Stimulated activated CD8-positive, alpha-beta memory T cell treated with anti-CD3 and anti-CD28 coated beads, Interleukin-4, amount 100 ng/mL, for 48 hours (primary cell): ENCODE measurements around the gene PSG4.
A peak's percentile ranks its signal among the peaks of the same experiment; 100 is the strongest.
"Not testable (repeated sequence)": the region's sequence is repeated elsewhere in the genome, so short reads cannot be mapped to it uniquely, and the experiment has no call there.

Experiments used
- DNase-seq: peaks from one replicate; pipeline ENCODE4 v3.0.0-alpha.2; 2020

The PSG4 gene

DNA sequence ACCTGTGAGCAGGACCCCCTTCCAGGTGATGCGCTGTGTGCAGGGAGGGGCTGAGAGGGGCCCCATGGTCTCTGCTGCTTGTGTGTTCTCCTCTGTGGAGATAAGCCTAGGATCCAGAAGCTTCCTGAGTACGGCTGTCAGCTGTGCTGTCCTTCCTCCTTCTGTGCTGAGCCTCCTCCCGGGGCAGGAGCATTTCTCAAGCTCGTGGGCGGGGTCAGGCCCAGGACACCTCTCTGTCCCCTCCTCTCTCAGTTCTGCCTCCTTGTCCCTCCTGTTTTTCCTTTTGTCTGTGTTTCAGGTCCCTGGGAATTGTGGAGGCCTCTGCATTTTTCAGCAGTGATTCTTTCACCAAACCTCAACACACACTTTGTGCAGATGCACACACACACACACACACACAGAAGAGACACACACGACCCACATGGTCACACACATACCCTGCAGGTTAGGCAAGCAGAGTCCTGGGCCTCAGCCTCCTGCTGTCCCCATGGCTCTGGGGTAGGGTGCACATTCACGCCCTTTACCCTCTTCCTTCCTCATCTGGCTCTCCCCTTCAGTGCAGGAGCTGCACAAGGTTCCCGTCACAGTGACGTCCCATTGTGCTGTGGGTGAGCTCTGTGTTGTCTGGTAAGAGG lies at the start of gene PSG4:
Gene PSG4 (minus strand): TSS at position 168 of the 635 bp plus-strand sequence. CDS start 102 bp downstream, at position 66.
- not testable (repeated sequence) for DNase-seq

DNA sequence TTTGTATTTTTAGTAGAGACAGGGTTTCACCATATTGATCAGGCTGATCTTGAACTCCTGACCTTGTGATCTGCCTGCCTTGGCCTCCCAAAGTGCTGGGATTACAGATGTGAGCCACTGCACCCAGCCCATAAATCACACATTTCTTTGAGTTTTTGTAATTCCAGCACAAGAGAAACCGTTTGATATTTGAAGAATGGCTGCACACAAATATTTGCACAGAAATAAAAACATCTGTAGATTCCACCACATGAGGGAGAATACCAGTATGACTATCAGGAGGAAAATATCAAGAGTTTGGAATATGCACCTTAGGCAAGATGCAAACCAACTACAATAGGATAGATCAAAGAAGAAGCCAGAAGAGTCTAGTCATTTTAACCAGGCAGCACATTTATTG lies 46.0 kb upstream of the PSG4 start:
- not testable (repeated sequence) for DNase-seq

DNA sequence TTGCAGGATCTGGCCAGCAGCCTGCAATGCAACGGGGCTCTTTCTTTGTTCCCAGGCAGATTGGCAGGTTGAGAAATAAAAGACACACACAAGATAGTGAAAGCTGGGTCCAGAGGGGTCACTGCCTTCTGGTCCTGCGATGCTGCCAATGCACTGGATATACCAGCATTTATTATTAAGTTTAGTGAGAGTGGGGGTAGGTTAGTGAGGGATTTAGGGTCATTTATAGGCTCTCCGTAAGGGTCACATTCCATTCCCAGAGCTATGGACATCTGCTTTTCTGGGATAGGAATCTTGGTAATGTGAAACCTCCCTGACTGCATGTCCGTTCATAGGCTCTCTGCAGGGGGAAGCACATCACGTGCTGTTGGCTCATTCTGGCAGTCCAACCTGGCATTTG lies 44.9 kb upstream of the PSG4 start:
- not testable (repeated sequence) for DNase-seq

DNA sequence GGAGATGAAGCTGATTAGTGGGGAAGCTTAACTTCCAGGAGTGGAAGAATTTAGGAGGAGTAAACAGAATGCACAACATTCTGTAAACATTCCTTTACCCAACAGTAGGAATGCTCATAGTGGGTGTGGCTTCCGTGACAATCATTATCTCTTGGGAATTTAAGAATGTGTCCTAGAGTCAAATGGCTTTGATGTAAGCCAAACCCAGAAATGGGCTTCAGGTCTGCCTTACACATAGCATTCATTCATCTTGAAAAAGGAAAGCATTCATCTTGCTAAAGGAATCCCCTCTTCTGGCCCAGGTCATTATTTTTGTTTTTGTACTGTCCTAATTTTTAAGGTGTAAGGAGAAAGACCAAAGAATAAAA lies 43.2 kb upstream of the PSG4 start:
- not testable (repeated sequence) for DNase-seq

DNA sequence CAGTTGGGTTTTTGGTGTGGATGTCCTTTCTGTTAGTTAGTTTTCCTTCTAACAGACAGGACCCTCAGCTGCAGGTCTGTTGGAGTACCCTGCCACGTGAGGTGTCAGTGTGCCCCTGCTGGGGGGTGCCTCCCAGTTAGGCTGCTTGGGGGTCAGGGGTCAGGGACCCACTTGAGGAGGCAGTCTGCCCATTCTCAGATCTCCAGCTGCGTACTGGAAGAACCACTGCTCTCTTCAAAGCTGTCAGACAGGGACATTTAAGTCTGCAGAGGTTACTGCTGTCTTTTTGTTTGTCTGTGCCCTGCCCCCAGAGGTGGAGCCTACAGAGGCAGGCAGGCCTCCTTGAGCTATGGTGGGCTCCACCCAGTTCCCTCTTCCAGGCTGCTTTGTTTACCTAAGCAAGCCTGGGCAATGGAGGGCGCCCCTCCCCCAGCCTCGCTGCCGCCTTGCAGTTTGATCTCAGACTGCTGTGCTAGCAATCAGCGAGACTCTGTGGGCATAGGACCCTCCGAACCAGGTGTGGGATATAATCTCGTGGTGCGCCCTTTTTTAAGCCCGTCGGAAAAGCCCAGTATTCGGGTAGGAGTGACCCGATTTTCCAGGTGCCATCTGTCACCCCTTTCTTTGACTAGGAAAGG lies 41.9 kb upstream of the PSG4 start:
- DNase-seq: not testable (repeated sequence)

DNA sequence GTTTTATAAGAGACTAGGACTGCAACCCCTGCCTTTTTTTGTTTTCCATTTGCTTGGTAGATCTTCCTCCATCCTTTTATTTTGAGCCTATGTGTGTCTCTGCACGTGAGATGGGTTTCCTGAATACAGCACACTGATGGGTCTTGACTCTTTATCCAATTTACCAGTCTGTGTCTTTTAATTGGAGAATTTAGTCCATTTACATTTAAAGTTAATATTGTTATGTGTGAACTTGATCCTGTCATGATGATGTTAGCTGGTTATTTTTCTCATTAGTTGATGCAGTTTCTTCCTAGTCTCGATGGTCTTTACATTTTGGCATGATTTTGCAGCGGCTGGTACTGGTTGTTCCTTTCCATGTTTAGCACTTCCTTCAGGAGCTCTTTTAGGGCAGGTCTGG lies 40.4 kb upstream of the PSG4 start:
- DNase-seq: not testable (repeated sequence)

DNA sequence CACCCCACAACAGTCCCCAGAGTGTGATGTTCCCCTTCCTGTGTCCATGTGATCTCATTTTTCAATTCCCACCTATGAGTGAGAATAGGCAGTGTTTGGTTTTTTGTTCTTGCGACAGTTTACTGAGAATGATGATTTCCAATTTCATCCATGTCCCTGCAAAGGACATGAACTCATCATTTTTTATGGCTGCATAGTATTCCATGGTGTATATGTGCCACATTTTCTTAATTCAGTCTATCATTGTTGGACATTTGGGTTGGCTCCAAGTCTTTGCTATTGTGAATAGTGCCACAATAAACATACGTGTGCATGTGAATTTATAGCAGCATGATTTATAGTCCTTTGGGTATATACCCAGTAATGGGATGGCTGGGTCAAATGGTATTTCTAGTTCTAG lies 36.8 kb upstream of the PSG4 start:
- DNase-seq: not testable (repeated sequence)

DNA sequence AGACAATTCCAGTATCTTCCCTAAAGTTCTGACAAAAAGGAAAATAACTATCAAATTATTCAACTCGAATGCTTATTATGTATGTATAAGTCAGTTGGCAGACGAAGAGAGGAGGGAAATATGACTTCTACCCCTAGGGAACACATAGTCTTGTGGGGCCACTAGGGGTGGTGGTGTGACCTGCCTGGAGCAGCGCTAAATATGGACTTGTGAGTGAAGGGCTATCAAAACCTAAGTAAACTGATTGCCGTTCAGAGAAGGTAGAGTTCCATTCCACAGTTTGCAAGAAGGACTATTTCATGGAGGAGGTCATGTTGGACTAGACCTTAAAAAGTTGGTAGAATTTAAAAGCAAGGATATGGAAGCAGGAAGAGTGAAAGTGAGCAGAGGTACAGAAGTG lies 32.8 kb upstream of the PSG4 start:
- not testable (repeated sequence) for DNase-seq

DNA sequence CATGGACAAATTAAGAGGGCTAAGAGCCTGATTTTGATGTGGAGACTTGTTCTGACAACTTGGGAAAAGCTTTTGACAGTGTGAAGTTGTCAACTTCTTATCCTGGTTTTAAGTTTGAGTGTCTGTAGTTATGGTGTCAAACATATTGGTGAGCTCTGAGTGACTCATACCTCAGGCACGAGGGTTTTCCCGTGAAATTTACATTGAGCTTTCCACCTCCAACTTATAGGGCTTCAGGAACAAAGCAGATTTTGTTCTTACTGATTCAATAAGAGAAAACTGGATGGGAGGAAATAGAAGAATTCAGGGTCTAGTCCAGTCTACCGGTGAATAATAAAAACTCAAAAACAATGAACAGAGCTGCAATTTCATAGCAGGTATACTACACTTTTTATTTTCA lies 30.2 kb upstream of the PSG4 start:
- DNase-seq: not testable (repeated sequence)

DNA sequence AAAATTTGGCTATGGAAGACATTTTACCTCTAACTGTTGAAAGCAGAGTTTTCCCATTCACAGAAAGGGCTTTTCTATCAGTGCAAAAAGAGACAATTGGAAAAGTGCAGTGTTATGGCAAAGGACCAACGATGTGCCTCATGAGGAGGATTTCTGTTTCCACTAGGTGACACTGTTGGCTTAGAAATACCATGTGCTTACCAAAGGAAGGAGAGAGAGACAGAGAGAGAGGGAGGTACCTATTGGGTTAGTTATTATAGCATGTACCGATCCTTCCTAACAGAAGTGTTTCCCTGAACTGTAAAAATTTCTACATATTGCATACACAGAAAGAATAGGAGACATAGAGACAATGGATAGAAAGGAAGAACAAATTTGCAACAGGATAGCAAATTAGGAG lies 23.9 kb upstream of the PSG4 start:
- no peak for DNase-seq

DNA sequence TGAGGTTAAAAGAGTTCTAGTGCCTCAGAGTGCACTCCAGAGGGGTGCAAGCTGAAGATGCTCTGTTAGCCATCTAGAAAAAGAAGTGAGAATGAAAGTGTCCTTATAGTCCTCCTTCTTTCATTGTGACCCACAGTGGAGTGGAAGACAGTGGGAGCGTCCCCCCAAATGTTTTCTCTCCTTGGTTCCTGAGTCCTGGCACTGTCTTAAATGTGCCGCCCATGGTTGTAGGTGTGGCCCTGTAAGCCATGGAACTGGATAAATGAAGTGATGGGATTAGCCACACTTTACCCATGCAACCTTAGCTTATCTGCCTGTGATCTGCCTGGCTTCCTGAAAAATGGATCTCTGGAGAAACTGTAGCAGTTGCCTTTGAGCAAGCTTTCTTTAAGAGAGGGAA lies 23.3 kb upstream of the PSG4 start:
- DNase-seq: peak; percentile 18

DNA sequence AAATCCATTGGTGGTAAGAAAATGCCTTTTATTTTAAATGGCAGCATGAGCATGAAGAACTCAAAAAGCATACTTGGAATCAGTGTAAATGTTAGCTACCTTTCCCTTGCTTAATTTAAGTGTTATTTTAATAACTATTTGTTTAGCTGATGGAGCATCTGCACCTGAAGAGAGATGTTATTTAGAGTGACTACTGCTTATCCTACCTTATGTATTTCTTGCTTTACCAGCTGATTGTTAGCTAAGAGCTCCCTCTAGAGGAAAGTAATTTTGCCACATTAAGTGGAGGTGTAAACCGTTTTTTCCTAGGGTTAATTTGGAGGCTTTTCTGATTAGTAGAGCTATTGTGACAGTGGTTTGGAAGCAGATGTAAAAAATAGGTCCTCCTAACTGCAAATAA lies 21.5 kb upstream of the PSG4 start:
- not testable (repeated sequence) for DNase-seq

DNA sequence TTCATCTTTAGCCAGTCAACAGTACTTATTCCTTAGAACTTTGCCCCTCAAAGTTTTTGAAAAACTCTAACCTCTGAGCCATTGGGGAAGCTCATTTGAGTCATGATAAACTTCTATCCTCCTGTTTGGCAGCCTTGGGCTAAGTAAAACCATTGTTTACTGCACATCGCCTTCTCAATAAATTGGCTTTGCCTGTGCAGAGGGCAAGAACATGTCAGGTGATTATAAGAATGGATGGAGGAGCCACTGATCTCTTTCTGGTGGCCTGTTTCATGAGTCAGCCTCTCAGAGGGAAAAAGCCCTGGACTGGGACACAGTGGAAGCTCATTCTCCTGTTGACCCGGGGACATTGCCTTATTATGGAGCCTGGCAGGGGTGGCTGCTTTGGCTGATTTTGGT lies 19.4 kb upstream of the PSG4 start:
- DNase-seq: no peak

DNA sequence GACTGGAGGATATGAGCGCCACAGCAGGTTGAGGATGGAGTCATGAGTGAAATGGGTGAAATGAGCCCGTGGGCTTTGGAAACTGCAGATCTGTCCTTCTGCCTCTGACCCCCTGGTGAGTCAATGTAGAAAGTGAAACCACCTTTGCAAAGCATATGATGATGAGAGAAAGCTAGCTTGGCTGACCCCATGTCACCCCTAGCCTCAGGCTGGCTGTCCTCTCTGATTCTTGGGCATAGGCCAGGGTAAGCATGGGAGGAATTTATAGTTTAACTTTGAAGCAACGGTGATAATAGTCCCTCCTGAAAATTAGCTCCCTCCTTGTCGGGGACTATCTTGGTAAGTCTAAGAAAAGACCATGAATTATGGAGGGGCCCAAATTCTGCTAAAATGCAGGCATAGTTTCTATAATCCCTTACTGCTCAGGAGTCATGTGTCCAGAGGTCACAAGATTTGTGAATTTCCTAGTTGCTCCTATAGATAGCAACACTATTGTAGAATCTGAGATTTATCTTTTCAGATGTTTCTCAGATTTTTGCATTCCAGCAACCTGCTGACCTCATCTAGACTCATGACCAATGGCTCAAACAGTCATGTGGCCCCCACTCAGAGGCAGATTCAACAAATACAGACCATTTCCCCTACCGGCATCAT lies 18.9 kb upstream of the PSG4 start:
- DNase-seq: not testable (repeated sequence)

DNA sequence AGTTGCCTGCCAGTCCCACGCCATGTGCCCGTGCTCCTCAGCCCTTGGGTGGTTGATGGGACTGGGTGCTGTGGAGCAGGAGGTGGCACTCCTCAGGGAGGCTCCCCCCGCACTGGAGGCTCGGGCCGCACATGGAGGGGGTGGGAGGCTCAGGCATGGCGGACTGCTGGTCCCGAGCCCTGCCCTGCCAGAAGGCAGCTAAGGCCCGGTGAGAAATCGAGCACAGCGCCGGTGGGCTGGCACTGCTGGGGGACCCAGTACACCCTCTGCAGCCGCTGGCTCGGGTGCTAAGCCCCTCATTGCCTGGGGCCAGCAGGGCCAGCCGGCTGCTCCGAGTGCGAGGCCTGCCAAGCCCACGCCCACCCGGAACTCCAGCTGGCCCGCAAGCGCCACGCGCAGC lies 16.5 kb upstream of the PSG4 start:
- DNase-seq: not testable (repeated sequence)

DNA sequence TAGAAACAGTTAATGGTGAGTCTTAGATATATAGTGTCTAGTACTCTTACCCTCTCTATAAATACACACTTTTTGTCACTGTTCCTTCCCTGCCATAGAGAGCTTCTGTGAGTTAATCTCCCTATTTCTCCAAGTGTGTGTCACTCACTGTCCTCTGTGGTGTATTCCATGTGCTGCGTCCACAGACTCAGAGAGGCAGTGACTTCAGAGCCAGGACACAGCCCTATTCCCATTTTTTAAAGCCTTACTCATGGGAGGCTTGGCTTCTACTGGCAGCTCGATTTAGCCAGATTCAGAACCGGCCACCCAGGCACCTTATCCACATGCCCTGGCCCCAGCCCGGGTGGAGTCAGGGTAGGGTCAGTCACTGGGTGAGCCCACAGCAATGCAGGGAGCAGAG lies 13.7 kb upstream of the PSG4 start:
- DNase-seq: not testable (repeated sequence)

DNA sequence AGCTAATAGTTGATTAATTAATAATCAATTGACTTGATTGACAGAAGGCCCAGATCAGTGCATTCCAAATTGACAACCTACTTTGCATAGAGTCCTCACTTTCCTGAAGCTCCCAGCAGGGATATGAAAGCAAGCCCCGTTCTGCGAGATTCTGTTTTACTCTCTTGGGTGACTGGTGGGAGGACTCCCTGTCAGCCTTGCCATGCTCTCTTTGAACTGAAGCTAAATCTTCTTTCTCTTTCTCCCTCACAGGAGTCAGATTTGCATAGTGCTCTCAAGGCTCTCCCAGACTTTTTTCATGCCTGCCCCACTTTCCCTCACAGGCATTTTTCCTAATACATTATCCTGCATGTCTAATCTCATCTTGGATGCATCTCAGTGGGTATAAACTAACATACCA lies 10.4 kb upstream of the PSG4 start:
- DNase-seq: not testable (repeated sequence)

DNA sequence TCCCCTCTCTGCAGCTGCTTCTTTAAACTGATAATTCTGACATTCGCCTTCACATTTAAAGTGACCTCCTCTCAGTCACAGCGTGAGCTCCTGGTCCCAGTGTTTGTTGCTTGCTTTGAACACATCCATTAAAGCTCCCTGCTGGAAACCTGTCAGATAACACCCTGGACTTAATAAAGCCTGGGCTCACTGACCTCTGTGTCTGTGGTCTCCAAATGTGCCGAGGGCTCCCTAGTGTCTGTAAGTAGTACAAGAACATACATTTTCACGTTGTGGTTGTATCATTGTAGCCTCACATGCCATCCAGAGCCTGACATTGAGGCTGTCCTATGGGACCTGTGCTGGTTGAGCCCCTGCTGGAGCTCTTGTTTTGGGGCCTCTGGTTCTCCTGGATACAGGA lies 2.6 kb upstream of the PSG4 start:
- no peak for DNase-seq

DNA sequence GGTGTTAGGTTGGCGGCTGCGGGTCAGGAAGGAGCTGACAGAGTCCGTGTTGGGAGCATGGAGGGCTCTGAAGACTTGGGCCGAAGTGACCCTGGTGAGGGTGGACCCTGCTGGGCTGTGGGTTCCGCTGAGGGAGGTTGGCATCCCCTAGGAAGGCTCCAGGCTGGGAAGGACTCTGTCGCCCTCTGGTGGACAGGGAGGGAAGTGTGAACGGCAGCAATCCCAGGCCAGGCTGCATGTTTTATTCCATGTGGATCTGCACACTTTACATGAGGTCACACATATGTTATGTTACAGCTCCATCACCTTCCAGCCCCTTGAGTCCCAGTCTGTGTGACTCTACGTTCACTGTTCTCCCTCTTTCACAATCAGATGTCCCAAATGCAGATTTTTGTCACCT lies 1.7 kb upstream of the PSG4 start:
- DNase-seq: not testable (repeated sequence)

DNA sequence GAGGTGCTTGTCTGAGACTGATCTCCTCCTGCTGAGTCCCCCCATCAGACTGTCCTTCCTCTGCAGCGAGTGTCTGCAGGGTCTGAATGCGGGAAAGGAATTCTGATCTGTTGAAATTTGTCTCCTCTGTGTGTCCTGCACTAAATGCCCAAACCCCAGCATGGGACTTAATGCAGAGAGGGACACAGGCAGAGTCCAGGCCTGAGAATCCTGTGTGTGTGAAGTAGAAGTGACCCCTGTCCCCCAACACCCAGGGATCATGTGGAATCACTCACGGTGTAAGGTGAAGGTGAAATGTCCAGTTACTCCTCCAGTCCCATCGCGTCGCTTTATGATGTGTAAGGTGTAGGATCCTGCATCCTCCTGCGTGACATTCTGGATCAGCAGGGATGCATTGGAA lies 1.8 kb downstream of the PSG4 start:
- not testable (repeated sequence) for DNase-seq

DNA sequence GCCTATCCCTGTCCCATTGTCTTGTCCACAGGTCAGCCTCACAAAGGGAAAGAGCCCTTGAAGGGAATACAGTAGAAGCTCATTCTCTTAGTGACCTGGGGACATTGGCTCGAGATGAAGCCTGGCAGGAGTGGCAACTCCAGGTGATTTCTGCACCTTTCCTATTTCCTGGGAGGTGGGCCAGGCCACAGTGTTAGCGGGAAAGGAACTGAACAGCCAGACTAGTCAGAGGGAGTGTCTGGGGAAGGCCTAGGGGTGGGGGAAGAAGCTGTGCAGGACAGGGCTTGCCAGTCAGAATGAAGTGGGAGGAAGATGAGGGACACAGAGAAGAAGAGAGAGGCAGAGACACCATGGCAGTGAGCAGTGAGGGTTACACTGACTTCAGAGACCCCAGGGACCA lies 3.5 kb downstream of the PSG4 start:
- DNase-seq: not testable (repeated sequence)

DNA sequence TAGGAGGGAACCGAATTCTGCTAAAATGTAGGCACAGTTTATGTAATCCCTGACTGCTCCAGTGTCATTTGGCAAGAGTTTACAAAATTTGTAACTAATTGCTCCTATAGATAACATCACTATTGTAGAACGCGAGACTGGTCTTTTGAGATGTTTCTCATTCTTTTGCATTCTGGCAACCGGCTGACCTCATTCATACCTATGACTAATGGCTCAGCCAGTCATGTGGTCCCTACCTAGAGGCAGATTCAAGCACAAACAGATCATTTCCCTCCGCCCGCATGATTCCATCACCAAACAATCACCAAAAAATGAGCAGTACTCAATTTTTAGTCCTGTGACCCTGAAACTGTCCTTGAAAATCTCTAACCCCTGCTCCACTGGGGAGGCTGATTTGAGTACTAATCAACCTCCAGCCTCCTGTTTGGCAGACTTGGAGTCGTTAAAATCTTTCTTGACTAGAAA lies 4.1 kb downstream of the PSG4 start:
- DNase-seq: not testable (repeated sequence)

DNA sequence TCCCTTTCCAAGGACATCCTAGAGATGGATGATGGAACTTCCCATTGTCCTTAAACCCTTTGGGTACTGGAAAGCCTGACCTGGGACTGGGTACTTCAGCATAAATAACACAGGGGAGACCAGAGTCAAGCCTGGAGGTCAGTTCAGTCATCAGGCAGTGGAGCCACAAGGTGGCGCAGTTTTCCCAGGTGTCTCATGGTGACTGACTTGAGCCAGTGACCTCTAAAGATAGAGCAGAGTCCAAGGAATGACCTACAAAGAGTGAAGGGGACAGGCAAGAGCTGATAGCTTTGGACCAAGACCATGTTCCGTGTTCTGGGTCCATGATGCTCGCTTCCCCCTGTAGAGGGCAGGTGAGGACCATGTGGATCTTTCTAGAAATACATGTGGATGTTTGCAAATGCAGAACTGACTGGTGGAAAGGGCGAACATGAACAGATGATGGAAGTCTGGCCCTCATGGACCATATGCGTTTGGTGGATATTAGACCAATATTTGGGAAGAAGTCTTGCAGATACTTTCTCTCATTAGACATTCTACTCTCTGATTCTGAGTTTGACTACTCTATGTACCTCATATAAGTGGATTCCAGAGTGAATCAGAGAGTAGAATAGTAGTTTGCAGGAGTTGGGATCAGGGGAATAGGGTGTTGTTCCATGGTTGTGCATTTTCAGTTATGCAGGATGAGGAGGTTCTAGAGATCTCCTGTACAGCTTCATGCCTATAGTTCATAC lies 6.6 kb downstream of the PSG4 start:
- not testable (repeated sequence) for DNase-seq
